Epithelial cell of proximal tubule (primary cell): ENCODE data around the gene IZUMO2. TPM values are rescaled to one million over a fixed set of nuclear protein-coding genes. Genes with fewer than 3 reads are reported as not detected.

Experiments
- DNase-seq: peaks from one replicate; pipeline ENCODE4 v3.0.0-alpha.2; 2011; ENCODE audit warnings: low read depth
- H3K4me3 ChIP-seq: 2 replicates; pipeline ENCODE4 v1.5.1; 2011; ENCODE audit warnings: low read depth, mild to moderate bottlenecking, low read length
- total RNA-seq: library from RNA; depleted of rRNA; stranded (reverse); fragments of >200 nt; gene quantifications from 2 replicates; pipeline ENCODE4 v1.2.3, GENCODE V29; 2015
- TF ChIP-seq, protein P1 (sequence below): conservative IDR thresholded peaks from 2 replicates; pipeline ENCODE4 v1.5.1; 2012; ENCODE audit warnings: low read depth, mild to moderate bottlenecking, low read length

Gene IZUMO2
- total RNA-seq, 1 donor from 2014 or later, result 0.29 TPM

DNA sequence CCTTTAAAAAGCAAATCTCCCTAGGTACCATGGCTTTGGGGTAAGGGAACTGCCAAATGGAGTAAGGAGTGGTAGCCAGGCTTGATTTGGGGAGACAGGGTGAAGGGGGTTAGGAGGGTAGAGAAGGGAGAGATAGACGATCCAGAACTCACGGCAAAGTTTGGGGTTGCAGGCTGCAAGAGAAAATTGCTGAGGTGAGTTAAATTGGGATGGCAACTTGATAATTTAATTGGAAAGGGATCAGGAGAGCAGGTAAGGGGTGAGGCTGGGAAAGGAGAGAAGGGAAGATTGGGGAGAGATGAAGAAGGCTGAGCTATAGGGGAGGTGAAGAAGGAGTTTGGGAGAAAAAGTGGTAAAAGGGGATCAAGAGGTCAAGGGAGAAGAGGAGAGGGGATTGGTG lies 4.0 kb downstream of the IZUMO2 start:
- no peak overlapping the region for H3K4me3 ChIP-seq
- TF ChIP-seq, protein P1, sequence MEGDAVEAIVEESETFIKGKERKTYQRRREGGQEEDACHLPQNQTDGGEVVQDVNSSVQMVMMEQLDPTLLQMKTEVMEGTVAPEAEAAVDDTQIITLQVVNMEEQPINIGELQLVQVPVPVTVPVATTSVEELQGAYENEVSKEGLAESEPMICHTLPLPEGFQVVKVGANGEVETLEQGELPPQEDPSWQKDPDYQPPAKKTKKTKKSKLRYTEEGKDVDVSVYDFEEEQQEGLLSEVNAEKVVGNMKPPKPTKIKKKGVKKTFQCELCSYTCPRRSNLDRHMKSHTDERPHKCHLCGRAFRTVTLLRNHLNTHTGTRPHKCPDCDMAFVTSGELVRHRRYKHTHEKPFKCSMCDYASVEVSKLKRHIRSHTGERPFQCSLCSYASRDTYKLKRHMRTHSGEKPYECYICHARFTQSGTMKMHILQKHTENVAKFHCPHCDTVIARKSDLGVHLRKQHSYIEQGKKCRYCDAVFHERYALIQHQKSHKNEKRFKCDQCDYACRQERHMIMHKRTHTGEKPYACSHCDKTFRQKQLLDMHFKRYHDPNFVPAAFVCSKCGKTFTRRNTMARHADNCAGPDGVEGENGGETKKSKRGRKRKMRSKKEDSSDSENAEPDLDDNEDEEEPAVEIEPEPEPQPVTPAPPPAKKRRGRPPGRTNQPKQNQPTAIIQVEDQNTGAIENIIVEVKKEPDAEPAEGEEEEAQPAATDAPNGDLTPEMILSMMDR, result no peak
- DNase-seq, result no peak

DNA sequence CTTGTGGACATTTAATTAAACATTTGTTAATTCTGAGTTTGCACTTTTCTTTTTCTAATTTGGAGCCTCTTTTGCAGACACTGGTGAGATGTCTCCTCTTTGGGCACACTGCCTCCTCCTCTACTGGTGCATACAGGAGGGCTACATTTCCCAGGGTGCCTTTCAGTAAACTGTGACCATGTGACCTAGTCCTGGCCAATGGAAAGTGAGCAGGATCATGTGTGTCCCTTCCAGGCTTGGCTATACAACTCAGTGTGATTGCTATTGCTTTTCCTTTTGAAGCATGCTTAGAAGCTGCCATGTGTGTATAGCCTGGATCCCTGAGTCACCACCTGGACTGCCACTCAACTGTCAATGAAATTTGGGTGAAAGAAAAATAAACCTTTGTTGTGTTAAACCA lies 4.5 kb downstream of the IZUMO2 start:
- no peak for DNase-seq
- TF ChIP-seq, protein P1, result no peak
- H3K4me3 ChIP-seq, result no peak overlapping the region

DNA sequence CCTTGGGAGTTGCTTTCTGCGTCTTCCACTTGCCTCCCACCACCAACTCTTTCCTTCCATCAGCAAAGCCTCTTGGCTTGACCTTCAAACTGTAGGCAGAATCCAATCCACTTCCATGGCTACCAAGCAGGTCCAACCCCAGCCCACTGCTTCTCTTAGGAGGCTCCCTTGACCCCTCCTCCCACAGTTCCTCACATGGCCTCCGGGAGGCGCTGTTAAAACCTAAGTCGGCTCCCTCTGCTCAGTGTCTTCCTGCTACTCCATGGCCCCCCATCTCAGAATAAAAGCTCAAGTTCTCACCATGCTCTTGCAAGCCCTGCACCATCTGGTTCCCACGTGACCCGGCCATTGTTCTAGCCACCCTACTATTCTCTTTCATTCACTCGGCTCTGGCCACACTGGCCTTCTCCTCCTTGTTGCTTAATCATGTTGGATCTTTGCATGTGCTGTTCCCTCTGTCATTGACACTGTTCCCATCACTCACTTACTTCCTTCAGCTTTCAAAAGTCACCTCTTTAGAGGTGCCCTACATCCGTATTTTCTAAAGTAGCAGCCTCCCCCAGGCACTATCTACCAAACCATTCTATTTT lies 7.5 kb downstream of the IZUMO2 start:
- TF ChIP-seq, protein P1, result peak; percentile 31
- H3K4me3 ChIP-seq, result no peak overlapping the region
- no peak for DNase-seq

DNA sequence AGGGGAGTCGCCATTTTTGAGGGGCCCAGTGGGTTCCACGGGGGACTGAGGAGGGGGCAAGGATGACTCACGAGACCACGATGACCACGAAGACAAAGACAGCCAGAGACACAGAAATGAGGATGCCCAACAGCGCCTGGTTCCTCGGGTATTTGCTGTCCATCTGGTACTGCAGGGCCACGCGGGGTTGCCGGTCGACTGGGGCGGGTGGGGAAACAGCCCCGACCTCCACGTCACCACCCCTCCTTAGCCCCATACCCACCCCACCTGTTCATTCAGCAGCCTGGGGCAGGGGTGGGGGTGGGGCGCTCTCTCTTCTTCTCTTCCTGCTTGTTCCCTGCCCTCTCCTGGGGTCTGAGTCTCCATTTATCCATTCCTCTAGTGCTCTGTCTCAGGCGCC lies 8.6 kb downstream of the IZUMO2 start:
- TF ChIP-seq, protein P1, result no peak
- H3K4me3 ChIP-seq, result no peak overlapping the region
- no peak for DNase-seq

DNA sequence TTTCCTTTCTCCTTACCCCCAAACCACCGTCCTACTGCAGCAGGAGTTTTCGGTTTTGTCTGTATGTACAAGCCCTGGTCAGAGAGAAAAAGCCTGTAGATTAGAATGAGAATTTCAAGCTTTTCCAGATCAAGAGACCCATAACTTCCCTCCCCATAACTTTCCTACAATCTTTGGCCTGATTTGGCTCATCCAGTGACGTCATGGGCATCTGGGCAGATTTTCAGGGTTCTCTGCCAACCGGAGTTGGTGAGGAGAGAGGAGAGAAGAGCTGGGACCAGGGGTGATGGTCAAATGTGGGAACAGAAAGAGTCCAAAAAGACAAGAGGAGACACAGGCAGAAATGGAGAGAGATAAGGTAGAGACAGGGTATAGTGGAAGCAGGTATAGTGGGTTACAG lies 10.5 kb downstream of the IZUMO2 start:
- TF ChIP-seq, protein P1, result no peak
- no peak overlapping the region for H3K4me3 ChIP-seq
- no peak for DNase-seq

DNA sequence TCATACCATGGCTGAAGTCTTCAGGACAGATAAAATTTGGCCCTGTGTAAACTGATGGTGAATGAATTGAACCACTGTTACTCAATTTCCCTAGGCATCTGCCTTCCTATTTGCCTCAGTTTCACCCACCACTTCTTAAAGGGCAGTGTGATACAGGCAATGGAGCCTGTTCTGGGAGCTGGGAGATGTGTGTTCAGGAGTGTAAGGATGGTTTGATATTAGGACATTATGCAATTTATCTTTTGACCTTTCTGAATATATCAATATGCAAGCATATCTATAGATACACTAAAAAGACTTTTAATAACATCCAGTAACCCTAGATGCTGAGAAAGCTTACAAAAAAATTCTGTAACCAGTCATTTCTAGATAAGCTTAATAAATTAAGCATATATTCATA lies 14.6 kb downstream of the IZUMO2 start:
- DNase-seq, result no peak
- H3K4me3 ChIP-seq, result peak overlapping the region; percentile 89
- TF ChIP-seq, protein P1, result no peak
